Keratinocyte (primary cell): Measurements from ENCODE around the gene PRR16. TPM values are rescaled to one million over a fixed set of nuclear protein-coding genes. Genes with fewer than 3 reads are reported as not detected.

Experiments used
- DNase-seq: peaks from one replicate; pipeline ENCODE4 v3.0.0-alpha.2; 2011; ENCODE audit warnings: low read depth, missing footprints, low spot score
- FAIRE-seq: peaks from 2 replicates; lab custom pipeline; 2011; peaks lifted over from hg19 to GRCh38; lab: Jason Lieb, UNC
- H2AFZ ChIP-seq: 2 replicates; pipeline ENCODE4 v1.6.0; 2012; ENCODE audit warnings: low read length, control low read depth, inconsistent platforms; ENCODE audit not compliant: control insufficient read depth
- H3K27ac ChIP-seq: 2 replicates; pipeline ENCODE4 v1.5.1; 2011; ENCODE audit warnings: low read length; ENCODE audit not compliant: control insufficient read depth, insufficient read depth
- H3K27me3 ChIP-seq: 3 replicates; pipeline ENCODE4 v1.6.0; 2011; ENCODE audit warnings: low read length; ENCODE audit not compliant: control insufficient read depth, insufficient read depth; ENCODE audit errors: extremely low read depth
- H3K36me3 ChIP-seq, 2 experiments: 2 replicates in 1 of 2; 3 replicates in 1 of 2; pipeline ENCODE4 v1.5.1; 2011; ENCODE audit warnings: low read length in 2 of 2, mild to moderate bottlenecking in 1 of 2; ENCODE audit not compliant: control insufficient read depth in 2 of 2, insufficient read depth in 2 of 2; ENCODE audit errors: extremely low read depth in 1 of 2
- H3K4me1 ChIP-seq: 3 replicates; pipeline ENCODE4 v1.5.1; 2011; ENCODE audit warnings: low read length; ENCODE audit not compliant: control insufficient read depth, insufficient read depth; ENCODE audit errors: extremely low read depth
- H3K4me2 ChIP-seq: 3 replicates; pipeline ENCODE4 v1.6.0; 2011; ENCODE audit warnings: low read depth, low read length; ENCODE audit not compliant: control insufficient read depth, insufficient read depth; ENCODE audit errors: extremely low read depth
- H3K4me3 ChIP-seq, 3 experiments: fragments of 200-600 bp in 1 of 3; sonication (generic) in 1 of 3; 2 replicates in 2 of 3; 3 replicates in 1 of 3; pipeline ENCODE4 v1.5.1; 2011 to 2016; ENCODE audit warnings: low read length in 3 of 3, mild to moderate bottlenecking in 3 of 3, control low read depth in 2 of 3, inconsistent platforms in 1 of 3, low read depth in 1 of 3, mixed read lengths in 1 of 3, mixed run types in 1 of 3, moderate library complexity in 1 of 3; ENCODE audit not compliant: control insufficient read depth in 2 of 3, insufficient read depth in 2 of 3; ENCODE audit errors: extremely low read depth in 1 of 3
- H3K79me2 ChIP-seq: 2 replicates; pipeline ENCODE4 v1.6.0; 2012; ENCODE audit warnings: low read length; ENCODE audit not compliant: control insufficient read depth, insufficient read depth
- H3K9ac ChIP-seq: 3 replicates; pipeline ENCODE4 v1.6.0; 2011; ENCODE audit warnings: low read length; ENCODE audit not compliant: control insufficient read depth, insufficient read depth; ENCODE audit errors: extremely low read depth
- H3K9me1 ChIP-seq: 3 replicates; pipeline ENCODE4 v1.6.0; 2011; ENCODE audit warnings: low read length; ENCODE audit not compliant: control insufficient read depth, insufficient read depth; ENCODE audit errors: extremely low read depth
- H3K9me3 ChIP-seq: 2 replicates; pipeline ENCODE4 v1.5.1; 2012; ENCODE audit warnings: low read depth, low read length; ENCODE audit not compliant: control insufficient read depth
- H4K20me1 ChIP-seq: 3 replicates; pipeline ENCODE4 v1.6.0; 2011; ENCODE audit warnings: low read length; ENCODE audit not compliant: control insufficient read depth, insufficient read depth; ENCODE audit errors: extremely low read depth
- EZH2 ChIP-seq: IDR thresholded peaks from one replicate; pipeline ENCODE4 v1.6.1; 2012; ENCODE audit warnings: inconsistent platforms, mild to moderate bottlenecking, low read length, moderate library complexity
- dilution Hi-C: fragments of 300-500 bp; cut with MboI; formaldehyde crosslinking; loops from one replicate; pipeline ENCODE4 v1.7.0; 2020; ENCODE audit warnings: low sequenced_read_pairs; ENCODE audit not compliant: extremely low pct_ligation_motif_present
- polyA plus RNA-seq, 5 experiments: library from polyadenylated mRNA; depleted of rRNA in 3 of 5; stranded (reverse) in 3 of 5; stranded (forward) in 1 of 5; unstranded in 1 of 5; fragments of >200 nt; gene quantifications; 1 replicate in 1 of 5; 2 replicates in 3 of 5; 3 replicates in 1 of 5; pipeline versions ENCODE4 v1.2.1 to v1.2.3, GENCODE V29; 2011 to 2012; ENCODE audit warnings: missing spikeins in 2 of 5, low read depth in 1 of 5, low replicate concordance in 1 of 5
- TF ChIP-seq, protein P1 (sequence below), 3 experiments: IDR thresholded peaks in 1 of 3; conservative IDR thresholded peaks in 1 of 3; optimal IDR thresholded peaks in 1 of 3; 2 replicates in 2 of 3; 3 replicates in 1 of 3; pipeline versions ENCODE3 to v1.5.1; 2011; ENCODE audit warnings: low read length in 3 of 3, mild to moderate bottlenecking in 3 of 3, moderate library complexity in 2 of 3, control low read depth in 1 of 3, inconsistent platforms in 1 of 3; ENCODE audit not compliant: insufficient read depth in 2 of 3; ENCODE audit errors: extremely low read depth in 1 of 3

PRR16 gene
- polyA plus RNA-seq, 1 donor (not counting 4 experiments of a cell fraction or from before 2014, with no cell fraction given) = 0.05 TPM

DNA sequence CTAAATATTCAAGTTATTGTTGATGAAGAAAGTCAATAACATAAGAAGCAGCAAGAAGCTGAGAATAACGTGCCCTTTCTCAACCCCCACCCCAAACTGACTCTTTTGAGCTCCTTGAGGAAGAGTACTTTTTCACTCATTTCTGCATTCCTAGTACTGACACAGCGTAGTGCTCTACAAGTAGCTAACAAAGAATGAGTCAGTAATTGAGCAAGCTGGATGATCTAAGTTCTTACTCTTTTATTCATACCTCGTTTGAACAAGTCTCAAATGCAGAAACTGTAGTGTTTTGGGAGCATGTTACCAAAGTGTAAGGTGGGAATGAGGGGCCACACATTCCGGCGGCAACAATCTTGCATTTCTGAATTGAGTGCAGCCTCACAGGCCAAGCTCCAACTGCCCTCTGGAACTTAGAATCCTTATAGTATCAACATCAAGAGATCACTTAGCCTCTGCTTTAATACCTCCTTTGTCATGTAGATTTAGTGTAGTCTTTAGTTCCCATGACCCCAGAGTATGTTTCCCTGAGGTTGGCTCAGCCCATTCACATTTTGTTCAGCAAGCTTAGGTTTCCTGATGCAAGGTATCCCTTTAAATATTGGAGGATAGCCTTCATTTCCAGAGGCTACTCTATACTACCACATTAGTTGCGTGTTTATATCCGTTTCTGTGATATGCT lies 152.0 kb downstream of the PRR16 start:
- peak overlapping the region; percentile 45 for H3K27ac ChIP-seq
- no peak for DNase-seq
- H3K9me1 ChIP-seq = no peaks in the 10 kb centered on the region
- no peak overlapping the region for H3K4me3 ChIP-seq
- peak overlapping the region; percentile 41 for H2AFZ ChIP-seq
- H3K4me1 ChIP-seq = peaks cover 18% of the 10 kb centered on the region
- H3K4me2 ChIP-seq = peak overlapping the region; percentile 29
- dilution Hi-C loops = no loop called here
- no peak overlapping the region for H3K9ac ChIP-seq
- H4K20me1 ChIP-seq = no peaks in the 10 kb centered on the region
- no peaks in the 10 kb centered on the region for H3K36me3 ChIP-seq
- no peaks in the 10 kb centered on the region for H3K79me2 ChIP-seq
- TF ChIP-seq, protein P1, sequence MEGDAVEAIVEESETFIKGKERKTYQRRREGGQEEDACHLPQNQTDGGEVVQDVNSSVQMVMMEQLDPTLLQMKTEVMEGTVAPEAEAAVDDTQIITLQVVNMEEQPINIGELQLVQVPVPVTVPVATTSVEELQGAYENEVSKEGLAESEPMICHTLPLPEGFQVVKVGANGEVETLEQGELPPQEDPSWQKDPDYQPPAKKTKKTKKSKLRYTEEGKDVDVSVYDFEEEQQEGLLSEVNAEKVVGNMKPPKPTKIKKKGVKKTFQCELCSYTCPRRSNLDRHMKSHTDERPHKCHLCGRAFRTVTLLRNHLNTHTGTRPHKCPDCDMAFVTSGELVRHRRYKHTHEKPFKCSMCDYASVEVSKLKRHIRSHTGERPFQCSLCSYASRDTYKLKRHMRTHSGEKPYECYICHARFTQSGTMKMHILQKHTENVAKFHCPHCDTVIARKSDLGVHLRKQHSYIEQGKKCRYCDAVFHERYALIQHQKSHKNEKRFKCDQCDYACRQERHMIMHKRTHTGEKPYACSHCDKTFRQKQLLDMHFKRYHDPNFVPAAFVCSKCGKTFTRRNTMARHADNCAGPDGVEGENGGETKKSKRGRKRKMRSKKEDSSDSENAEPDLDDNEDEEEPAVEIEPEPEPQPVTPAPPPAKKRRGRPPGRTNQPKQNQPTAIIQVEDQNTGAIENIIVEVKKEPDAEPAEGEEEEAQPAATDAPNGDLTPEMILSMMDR (optimal IDR thresholded peaks at IDR 0.05 in 1 of 3, IDR thresholded peaks at IDR 0.05 in 1 of 3, conservative IDR thresholded peaks at IDR 0.05 in 1 of 3; ENCODE audit: extremely low read depth in 1 of 3, insufficient read depth in 2 of 3, low read length in 3 of 3) = no peak
- TF ChIP-seq EZH2 = no peak
- H3K9me3 ChIP-seq = no peaks in the 10 kb centered on the region
- peak; percentile 83 for FAIRE-seq
- no peaks in the 10 kb centered on the region for H3K27me3 ChIP-seq

DNA sequence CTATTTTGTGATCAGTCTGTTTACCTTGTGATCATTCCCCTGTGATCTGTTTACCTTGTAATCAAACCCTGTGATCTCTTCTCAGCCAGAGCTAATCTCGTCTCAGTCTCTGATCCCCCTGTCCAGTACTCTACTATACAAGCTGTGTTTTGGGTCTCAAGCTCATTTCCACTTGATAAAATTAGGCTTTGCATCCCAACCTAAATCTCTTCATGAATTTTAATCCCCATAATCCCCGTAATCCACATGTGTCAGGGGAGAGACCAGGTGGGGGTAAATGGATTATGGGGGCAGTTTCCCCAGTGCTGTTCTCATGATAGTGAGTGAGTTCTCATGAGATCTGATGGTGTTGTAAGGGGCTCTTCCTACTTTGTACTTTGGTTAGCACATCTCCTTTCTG lies 157.2 kb downstream of the PRR16 start:
- Histone ChIP-seq H2AFZ (no peak overlapping the region), H3K9me1 (no peaks in the 10 kb centered on the region)

More for the DNA sequence above, 157.2 kb downstream of the PRR16 start:
- dilution Hi-C loops = no loop called here
- Histone ChIP-seq H3K4me2 (no peak overlapping the region), H3K4me1 (peaks cover 2% of the 10 kb centered on the region), H3K79me2 (no peaks in the 10 kb centered on the region), H3K27ac (no peak overlapping the region), H3K9me3 (no peaks in the 10 kb centered on the region), H3K27me3 (no peaks in the 10 kb centered on the region), H3K9ac (no peak overlapping the region), H4K20me1 (no peaks in the 10 kb centered on the region), H3K4me3 (no peak overlapping the region), H3K36me3 (no peaks in the 10 kb centered on the region)
- no peak for FAIRE-seq
- TF ChIP-seq, protein P1 (optimal IDR thresholded peaks at IDR 0.05 in 1 of 3, IDR thresholded peaks at IDR 0.05 in 1 of 3, conservative IDR thresholded peaks at IDR 0.05 in 1 of 3; ENCODE audit: extremely low read depth in 1 of 3, insufficient read depth in 2 of 3, low read length in 3 of 3) = no peak
- no peak for TF ChIP-seq EZH2
- no peak for DNase-seq
